Mammary epithelial cell (primary cell): Measurements from ENCODE around the gene TMEM72.

ENCODE experiments used
- EZH2 ChIP-seq: IDR thresholded peaks from 2 replicates; pipeline ENCODE4 v1.6.1; 2012; ENCODE audit warnings: low read length, inconsistent platforms, borderline replicate concordance
- TF ChIP-seq, protein P1 (sequence below), 2 donors: IDR thresholded peaks in 1 of 2; conservative IDR thresholded peaks in 1 of 2; 2 replicates each; pipeline ENCODE4 v1.5.1; 2011 to 2012; ENCODE audit warnings: inconsistent platforms in 2 of 2, low read length in 2 of 2, mild to moderate bottlenecking in 2 of 2, control low read depth in 1 of 2, low read depth in 1 of 2; ENCODE audit not compliant: insufficient read depth in 1 of 2; ENCODE audit errors: extremely low read depth in 1 of 2

GRCh38 chr10:44922021-44922420, 10.9 kb downstream of the TMEM72 start:
- TF ChIP-seq, protein P1, sequence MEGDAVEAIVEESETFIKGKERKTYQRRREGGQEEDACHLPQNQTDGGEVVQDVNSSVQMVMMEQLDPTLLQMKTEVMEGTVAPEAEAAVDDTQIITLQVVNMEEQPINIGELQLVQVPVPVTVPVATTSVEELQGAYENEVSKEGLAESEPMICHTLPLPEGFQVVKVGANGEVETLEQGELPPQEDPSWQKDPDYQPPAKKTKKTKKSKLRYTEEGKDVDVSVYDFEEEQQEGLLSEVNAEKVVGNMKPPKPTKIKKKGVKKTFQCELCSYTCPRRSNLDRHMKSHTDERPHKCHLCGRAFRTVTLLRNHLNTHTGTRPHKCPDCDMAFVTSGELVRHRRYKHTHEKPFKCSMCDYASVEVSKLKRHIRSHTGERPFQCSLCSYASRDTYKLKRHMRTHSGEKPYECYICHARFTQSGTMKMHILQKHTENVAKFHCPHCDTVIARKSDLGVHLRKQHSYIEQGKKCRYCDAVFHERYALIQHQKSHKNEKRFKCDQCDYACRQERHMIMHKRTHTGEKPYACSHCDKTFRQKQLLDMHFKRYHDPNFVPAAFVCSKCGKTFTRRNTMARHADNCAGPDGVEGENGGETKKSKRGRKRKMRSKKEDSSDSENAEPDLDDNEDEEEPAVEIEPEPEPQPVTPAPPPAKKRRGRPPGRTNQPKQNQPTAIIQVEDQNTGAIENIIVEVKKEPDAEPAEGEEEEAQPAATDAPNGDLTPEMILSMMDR (conservative IDR thresholded peaks at IDR 0.05 in 1 of 2, IDR thresholded peaks at IDR 0.05 in 1 of 2; ENCODE audit: extremely low read depth in 1 of 2, insufficient read depth in 1 of 2, low read depth in 1 of 2, low read length in 2 of 2): no peak
- no peak for TF ChIP-seq EZH2
